GM18867 (cell line): ENCODE results near the gene C4A.
"Not testable (repeated sequence)": the region's sequence is repeated elsewhere in the genome, so short reads cannot be mapped to it uniquely, and the experiment has no call there.

Experiments used
- ATAC-seq: cut with Tn5 transposase; IDR thresholded peaks from one replicate; pipeline ENCODE4 v1.9.1; 2021; ENCODE audit warnings: mild to moderate bottlenecking, moderate library complexity; ENCODE audit not compliant: unreplicated experiment

The C4A gene

GRCh38 chr6:32014547-32014946 lies 32.7 kb downstream of the C4A start, which contains the start of gene C4B:
TSS of gene C4B (plus strand) at chr6:32014795. CDS start at chr6:32014846, 51 bp downstream.
- ATAC-seq = not testable (repeated sequence)

DNA sequence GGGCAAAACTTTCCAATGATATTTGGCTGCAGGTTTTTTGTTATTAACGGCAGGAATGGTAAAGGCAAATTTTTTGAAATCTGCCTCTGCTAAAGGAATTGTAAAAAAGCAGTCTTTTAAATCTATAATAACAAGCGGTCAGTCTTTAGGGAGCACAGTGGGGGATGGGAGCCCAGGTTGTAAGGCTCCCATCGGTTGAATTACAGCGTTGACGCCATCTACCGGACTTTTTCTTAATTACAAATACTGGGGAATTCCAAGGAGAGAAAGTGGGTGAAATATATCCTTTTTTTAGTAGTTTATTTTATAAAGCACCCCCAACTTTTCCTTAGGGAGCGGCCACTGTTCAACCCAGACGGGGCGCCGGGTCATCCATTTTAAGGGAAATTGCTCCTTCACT lies 40.2 kb downstream of the C4A start:
- ATAC-seq = not testable (repeated sequence)

DNA sequence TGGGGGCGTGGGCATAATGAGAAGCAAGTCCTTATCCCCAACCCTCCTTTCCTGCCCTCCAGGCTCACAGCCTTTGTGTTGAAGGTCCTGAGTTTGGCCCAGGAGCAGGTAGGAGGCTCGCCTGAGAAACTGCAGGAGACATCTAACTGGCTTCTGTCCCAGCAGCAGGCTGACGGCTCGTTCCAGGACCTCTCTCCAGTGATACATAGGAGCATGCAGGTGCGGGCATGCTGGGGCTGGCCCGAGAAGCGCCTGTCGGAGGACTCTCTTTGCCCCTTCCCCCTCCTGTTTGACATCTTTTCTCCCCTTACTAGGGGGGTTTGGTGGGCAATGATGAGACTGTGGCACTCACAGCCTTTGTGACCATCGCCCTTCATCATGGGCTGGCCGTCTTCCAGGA lies 46.8 kb downstream of the C4A start:
- ATAC-seq = not testable (repeated sequence)

- not testable (repeated sequence) for ATAC-seq
Measured at GRCh38 chr6:32029553-32029952, 47.7 kb downstream of the C4A start.

DNA sequence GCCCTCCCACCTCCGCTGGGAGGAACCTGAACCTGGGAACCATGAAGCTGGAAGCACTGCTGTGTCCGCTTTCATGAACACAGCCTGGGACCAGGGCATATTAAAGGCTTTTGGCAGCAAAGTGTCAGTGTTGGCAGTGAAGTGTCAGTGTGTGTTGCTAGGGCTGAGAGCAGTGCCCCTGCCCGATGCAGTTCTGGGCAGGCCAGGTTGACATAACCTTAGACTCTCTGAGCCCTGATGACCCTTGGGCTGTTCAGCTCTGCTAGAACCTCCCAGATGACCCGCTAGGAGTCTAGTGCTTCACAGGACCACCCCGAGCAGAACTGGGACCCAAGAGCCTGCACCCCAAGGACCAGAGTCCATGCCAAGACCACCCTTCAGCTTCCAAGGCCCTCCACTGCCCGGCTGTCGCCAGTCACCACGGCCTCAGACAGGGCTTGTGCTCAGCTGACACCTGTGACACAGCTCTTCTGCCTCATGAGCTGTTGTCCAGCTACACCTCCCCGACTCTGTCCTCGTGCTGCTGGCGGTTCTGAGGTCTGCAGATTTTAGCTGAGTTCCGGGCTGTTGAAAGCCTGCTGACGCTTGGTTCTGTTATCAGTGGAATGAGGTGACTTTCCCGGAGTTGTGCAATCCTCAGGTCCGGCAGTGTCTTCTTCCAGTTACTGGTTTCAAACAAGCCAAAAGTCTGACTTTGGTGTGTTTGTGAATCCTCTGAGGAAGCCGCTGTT lies 53.6 kb downstream of the C4A start:
- ATAC-seq = not testable (repeated sequence)

- not testable (repeated sequence) for ATAC-seq
Measured at GRCh38 chr6:32037136-32037535, 55.3 kb downstream of the C4A start.

DNA sequence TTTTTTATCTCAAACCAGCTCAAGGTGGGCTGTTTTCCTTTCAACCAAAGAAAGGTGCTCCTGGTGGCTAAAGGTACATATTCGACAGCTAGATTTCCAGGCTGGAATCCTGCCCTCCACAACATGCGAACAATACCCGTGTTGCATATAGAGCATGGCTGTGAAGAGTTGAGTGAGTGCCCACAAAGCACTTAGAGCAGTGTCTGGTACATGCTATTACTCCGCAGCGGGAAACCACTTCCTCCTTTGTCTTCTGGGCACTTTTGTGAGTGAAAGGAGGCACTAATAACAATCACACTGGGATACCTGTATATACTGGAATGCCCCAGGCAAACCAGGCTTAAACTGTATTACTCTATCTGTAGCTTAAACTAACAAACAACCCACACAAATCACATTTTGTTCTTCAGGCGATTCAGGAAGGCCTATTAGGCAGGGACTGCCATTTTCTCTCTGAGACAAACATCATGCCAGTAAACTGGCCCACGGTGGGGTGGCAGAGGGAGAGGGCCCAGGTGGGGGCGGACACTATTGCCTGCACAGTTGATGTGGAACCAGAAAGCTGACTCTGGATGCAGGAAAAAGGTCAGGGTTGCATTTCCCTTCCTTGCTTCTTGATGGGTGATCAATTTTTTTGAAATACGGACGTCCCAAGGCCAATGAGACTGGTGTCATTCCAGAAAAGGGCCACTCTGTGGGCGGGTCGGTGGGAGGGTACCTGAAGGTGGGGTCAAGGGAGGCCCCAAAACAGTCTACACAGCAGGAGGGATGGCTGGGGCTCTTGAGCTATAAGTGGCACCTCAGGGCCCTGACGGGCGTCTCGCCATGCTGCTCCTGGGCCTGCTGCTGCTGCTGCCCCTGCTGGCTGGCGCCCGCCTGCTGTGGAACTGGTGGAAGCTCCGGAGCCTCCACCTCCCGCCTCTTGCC lies 56.0 kb downstream of the C4A start, which contains the start of gene CYP21A2:
Gene CYP21A2 (plus strand): TSS at position 818 of the 927 bp plus-strand sequence. CDS start 8 bp downstream, at position 826.
- not testable (repeated sequence) for ATAC-seq

- ATAC-seq = not testable (repeated sequence)
Measured at GRCh38 chr6:32038878-32039277, 57.0 kb downstream of the C4A start.

- ATAC-seq = not testable (repeated sequence)
Measured at GRCh38 chr6:32039321-32040274, 57.7 kb downstream of the C4A start.

DNA sequence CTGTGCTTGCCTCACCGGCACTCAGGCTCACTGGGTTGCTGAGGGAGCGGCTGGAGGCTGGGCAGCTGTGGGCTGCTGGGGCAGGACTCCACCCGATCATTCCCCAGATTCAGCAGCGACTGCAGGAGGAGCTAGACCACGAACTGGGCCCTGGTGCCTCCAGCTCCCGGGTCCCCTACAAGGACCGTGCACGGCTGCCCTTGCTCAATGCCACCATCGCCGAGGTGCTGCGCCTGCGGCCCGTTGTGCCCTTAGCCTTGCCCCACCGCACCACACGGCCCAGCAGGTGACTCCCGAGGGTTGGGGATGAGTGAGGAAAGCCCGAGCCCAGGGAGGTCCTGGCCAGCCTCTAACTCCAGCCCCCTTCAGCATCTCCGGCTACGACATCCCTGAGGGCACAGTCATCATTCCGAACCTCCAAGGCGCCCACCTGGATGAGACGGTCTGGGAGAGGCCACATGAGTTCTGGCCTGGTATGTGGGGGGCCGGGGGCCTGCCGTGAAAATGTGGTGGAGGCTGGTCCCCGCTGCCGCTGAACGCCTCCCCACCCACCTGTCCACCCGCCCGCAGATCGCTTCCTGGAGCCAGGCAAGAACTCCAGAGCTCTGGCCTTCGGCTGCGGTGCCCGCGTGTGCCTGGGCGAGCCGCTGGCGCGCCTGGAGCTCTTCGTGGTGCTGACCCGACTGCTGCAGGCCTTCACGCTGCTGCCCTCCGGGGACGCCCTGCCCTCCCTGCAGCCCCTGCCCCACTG lies 58.6 kb downstream of the C4A start:
- ATAC-seq = not testable (repeated sequence)

- ATAC-seq = not testable (repeated sequence)
Measured at GRCh38 chr6:32041050-32041321, 59.1 kb downstream of the C4A start.

- not testable (repeated sequence) for ATAC-seq
Measured at GRCh38 chr6:32041385-32041784, 59.5 kb downstream of the C4A start.

- not testable (repeated sequence) for ATAC-seq
Measured at GRCh38 chr6:32042276-32042675, 60.4 kb downstream of the C4A start.

DNA sequence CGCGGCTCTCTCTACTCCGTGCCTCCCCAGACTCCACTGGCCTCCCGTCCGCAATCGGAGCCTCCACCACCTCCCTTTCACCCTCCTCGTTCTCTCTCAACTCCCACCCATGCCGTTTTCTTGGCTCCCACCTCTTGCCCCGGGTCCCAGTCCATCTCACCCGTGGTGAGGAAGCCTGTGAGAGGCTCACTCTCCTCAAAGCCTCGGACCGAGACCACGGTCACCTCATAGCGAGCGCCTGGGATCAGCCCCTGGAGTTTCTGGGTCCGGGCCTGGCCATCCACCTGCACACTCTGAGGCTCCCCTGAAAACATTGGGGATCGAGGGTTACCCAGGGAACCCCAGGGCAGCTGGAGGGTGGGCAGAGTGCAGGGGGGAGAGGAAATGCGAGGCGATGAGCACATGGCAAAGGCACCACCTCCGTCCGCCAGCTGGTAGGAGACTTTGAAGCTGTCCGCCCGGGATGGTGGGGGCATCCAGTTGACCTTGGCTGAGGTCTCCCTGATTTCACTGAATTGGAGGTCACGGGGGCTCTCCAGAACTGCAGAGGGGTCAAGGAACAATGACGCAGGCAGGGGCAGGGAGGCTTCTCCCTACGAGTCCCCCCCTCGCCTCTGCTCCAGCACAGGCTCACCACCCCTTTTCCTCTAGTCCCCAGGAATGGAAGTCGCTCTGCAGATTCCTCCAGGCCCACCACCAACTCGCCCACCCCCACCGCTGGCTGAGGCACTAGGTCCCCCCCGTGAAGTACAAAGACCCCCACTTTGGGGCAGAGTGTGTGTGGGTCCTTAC lies 61.9 kb downstream of the C4A start:
- not testable (repeated sequence) for ATAC-seq

- ATAC-seq = not testable (repeated sequence)
Measured at GRCh38 chr6:32044916-32045315, 63.1 kb downstream of the C4A start.

DNA sequence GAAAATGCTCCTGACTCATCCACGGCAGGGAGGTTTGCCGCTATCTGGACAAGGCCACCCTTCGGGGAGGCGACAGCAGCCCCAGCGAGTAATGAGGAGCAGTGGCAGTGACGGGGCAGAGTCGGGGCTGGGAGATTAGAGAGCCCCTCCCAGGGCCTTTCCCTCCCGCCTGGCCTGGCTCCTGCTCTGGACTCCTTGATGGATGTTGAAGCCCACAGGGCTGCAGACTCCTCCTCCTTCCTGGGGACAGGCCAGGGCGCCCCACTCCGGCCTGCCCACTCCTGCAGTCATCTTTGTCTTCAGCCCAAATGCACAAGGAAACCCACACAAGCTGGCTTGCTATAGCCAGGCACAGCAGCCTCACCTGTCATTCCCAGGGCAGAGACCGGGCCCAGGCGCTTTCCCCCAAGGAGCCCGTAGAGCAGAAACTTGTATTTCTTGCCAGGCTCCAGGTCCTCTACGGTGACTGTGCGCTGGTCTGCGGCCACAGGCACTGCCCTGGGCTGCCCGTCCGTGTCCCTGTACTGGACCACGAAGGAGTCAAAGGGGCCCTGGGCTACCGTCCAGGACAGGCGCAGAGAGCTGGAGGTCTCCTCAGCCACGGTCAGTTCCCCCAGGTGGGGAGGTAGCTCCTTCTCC lies 64.1 kb downstream of the C4A start:
- no peak for ATAC-seq

DNA sequence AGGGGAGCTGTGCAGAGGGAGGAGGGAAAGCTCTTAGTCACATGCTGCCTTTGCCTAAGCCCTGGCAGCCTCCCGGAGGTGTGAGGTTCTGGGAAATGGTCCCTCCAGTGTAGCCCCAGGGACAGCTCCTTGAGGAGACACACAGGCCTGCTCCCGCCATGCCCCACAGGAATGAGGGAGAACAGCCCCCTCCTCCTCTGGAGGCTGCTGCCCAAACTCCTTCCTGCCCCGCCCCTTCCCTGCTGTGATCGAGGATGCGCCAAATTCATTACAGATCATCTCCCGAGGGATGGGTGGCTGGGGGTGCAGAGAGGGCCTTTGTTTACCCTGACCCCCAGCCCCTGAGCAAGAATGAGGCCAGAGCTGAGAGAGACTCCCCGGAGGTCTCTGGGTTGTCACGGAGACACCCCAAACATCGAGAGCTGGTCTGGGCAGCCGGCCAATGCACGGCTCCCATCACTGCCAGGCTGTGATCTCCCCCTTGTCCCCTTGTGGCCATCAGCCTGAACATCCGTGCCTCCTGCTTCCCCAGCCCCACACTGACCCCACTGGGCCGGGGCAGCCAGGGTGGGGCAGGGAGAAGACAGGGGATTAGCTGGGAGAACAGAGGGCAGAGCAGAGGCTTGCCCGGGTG lies 64.7 kb downstream of the C4A start:
- ATAC-seq = no peak

DNA sequence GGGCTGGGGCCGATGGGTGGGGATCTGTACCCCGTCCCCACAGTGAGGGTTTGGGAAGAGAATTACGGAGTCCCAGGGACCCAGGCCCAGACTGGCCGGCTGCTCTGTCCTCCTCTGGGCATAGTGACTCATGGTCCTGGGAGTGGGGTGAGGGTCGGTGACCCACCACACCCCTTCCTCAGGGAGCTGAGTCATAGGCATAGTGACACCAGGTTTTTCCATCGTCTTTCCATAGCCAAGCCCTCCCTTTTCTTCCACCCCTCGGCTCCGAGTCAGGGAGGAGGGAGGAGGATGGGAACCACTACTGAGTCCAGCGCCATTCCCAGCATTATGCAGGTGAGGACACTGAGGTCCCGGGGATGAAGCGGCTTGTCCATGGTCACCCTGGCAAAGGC lies 65.2 kb downstream of the C4A start:
- ATAC-seq = no peak
